ENCODE measurements around the gene TSHB.

DNA sequence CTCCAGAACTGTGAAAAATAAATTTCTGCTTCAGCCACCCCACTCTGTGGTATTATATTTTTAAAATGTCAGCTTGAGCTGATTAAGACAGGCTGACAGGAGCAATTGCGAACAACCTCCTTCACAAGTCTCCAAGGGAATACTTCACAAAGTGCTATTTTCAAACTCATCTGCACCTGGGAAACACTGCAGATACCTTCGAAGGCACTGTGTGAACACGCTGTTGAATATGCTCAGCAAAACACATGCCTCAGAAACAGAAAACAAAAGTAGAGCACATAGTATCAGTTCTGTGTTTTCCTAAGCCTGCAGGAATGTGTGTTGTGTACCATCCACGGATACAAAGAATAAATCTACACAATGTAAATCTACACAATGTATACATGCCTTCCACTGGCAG lies 49.1 kb downstream of the TSHB start:
- TF ChIP-seq CTCF (IDR thresholded peaks at IDR 0.05) (no peak), POLR2A (IDR thresholded peaks at IDR 0.05) (no peak)

Data from right lobe of liver (tissue), 4 donors.